ENCODE measurements around the gene GPRC6A.

Gene GPRC6A

GRCh38 chr6:116763906-116764628 is 64.8 kb downstream of the GPRC6A start:
- no peak for TF ChIP-seq CTCF (conservative IDR thresholded peaks at IDR 0.05)
- TF ChIP-seq ZFX (IDR thresholded peaks at IDR 0.05) = no peak
- no peak overlapping the region for H3K27ac ChIP-seq

- no peak overlapping the region for H3K27ac ChIP-seq
- TF ChIP-seq ZFX (IDR thresholded peaks at IDR 0.05) (no peak), CTCF (conservative IDR thresholded peaks at IDR 0.05) (no peak)
Observed at GRCh38 chr6:116763048-116763447, 65.8 kb downstream of the GPRC6A start.

- H3K27ac ChIP-seq = no peak overlapping the region
- no peak for TF ChIP-seq CTCF (conservative IDR thresholded peaks at IDR 0.05)
- TF ChIP-seq ZFX (IDR thresholded peaks at IDR 0.05) = no peak
Observed at GRCh38 chr6:116762235-116762634, 66.6 kb downstream of the GPRC6A start.

GRCh38 chr6:116761779-116762178 is 67.1 kb downstream of the GPRC6A start:
- no peak overlapping the region for H3K27ac ChIP-seq
- TF ChIP-seq CTCF (conservative IDR thresholded peaks at IDR 0.05) (no peak), ZFX (IDR thresholded peaks at IDR 0.05) (no peak)

GRCh38 chr6:116745176-116745575 is 83.7 kb downstream of the GPRC6A start:
- no peak overlapping the region for H3K27ac ChIP-seq
- TF ChIP-seq CTCF (conservative IDR thresholded peaks at IDR 0.05) = no peak
- TF ChIP-seq ZFX (IDR thresholded peaks at IDR 0.05) = no peak

Measured in C4-2B (cell line).